HG02870 (cell line): ENCODE data around the gene FAM83G.
"Not testable (repeated sequence)": the region's sequence is repeated elsewhere in the genome, so short reads cannot be mapped to it uniquely, and the experiment has no call there.

Source experiments
- ATAC-seq: cut with Tn5 transposase; IDR thresholded peaks from one replicate; pipeline ENCODE4 v1.9.1; 2021; ENCODE audit warnings: mild to moderate bottlenecking, moderate library complexity; ENCODE audit not compliant: unreplicated experiment

The FAM83G gene

GRCh38 chr17:19004421-19005136 is at the start of gene FAM83G:
Gene FAM83G (minus strand): TSS chr17:19004764. CDS start chr17:19004041, 723 bp downstream.
- peak; percentile 64 for ATAC-seq

GRCh38 chr17:19048826-19049225 is 44.3 kb upstream of the FAM83G start:
- not testable (repeated sequence) for ATAC-seq

- ATAC-seq, result not testable (repeated sequence)
Observed at GRCh38 chr17:19047510-19047909, 42.9 kb upstream of the FAM83G start.

- not testable (repeated sequence) for ATAC-seq
Observed at GRCh38 chr17:19046782-19047375, 42.3 kb upstream of the FAM83G start, which contains the start of gene GRAP. Gene GRAP (minus strand): TSS chr17:19046957. CDS start chr17:19046926, 31 bp downstream.

- not testable (repeated sequence) for ATAC-seq
Observed at GRCh38 chr17:19044643-19045042, 40.1 kb upstream of the FAM83G start.

- not testable (repeated sequence) for ATAC-seq
Observed at GRCh38 chr17:19043032-19043431, 38.5 kb upstream of the FAM83G start.

- not testable (repeated sequence) for ATAC-seq
Observed at GRCh38 chr17:19042369-19042768, 37.8 kb upstream of the FAM83G start.

GRCh38 chr17:19041871-19042270 is 37.3 kb upstream of the FAM83G start:
- not testable (repeated sequence) for ATAC-seq

- ATAC-seq, result not testable (repeated sequence)
Observed at GRCh38 chr17:19040350-19040749, 35.8 kb upstream of the FAM83G start.

GRCh38 chr17:19038730-19039129 is 34.2 kb upstream of the FAM83G start:
- ATAC-seq, result not testable (repeated sequence)

- ATAC-seq, result not testable (repeated sequence)
Observed at GRCh38 chr17:19038007-19038406, 33.4 kb upstream of the FAM83G start.

GRCh38 chr17:19037547-19037946 is 33.0 kb upstream of the FAM83G start:
- not testable (repeated sequence) for ATAC-seq

- not testable (repeated sequence) for ATAC-seq
Observed at GRCh38 chr17:19036186-19036585, 31.6 kb upstream of the FAM83G start.

GRCh38 chr17:19032377-19032988 is 27.9 kb upstream of the FAM83G start:
- peak; percentile 47 for ATAC-seq

GRCh38 chr17:19031729-19032128 is 27.2 kb upstream of the FAM83G start:
- not testable (repeated sequence) for ATAC-seq

- not testable (repeated sequence) for ATAC-seq
Observed at GRCh38 chr17:19030771-19031449, 26.3 kb upstream of the FAM83G start.

GRCh38 chr17:19029740-19030139 is 25.2 kb upstream of the FAM83G start:
- not testable (repeated sequence) for ATAC-seq

- ATAC-seq, result not testable (repeated sequence)
Observed at GRCh38 chr17:19028671-19029070, 24.1 kb upstream of the FAM83G start.

GRCh38 chr17:19024101-19025078 is 19.8 kb upstream of the FAM83G start:
- no peak for ATAC-seq
